NCI-H1417 treated with DMSO at 0.1 percent for 48 hours (cell line): ENCODE results near the gene EXOG.

Source experiments
- DNase-seq: peaks from one replicate; lab custom pipeline; 2025; lab: John Stamatoyannopoulos, UW

EXOG gene

DNA sequence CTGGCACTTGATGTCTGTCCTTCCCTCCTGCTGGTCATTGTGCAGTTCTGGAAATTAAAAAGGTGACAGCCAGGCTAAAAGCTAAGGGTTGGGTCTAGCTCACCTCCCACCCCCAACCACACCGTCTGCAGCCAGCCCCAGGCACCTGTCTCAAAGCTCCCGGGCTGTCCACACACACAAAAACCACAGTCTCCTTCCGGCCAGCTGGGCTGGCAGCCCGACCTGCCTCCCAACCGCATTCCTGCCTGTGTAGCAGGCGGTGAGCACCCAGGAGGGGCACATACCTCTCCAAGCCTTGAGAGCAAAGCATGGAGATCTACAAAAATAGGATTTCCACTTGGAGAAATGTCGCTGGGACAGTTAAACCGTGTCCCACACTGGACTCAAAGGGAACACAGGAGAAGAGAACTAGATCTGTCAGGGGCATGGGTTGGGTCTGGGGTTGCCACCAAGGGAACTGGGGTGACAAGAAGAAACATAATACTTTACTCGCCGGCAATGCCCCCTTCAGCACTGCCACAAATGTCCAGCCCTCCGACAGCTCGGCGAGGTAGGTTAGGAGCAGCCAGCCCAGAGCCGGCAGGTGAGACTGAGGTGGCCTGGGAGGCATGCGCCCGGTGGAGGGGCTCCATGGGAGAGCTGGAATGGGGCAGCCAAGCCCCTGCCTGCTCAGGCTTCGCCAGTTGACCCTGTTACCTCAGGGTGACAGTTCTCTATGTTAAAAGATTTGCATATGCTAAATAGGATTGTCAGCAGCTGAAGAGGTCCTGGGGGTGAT lies 52.2 kb downstream of the EXOG start:
- DNase-seq, result no peak

DNA sequence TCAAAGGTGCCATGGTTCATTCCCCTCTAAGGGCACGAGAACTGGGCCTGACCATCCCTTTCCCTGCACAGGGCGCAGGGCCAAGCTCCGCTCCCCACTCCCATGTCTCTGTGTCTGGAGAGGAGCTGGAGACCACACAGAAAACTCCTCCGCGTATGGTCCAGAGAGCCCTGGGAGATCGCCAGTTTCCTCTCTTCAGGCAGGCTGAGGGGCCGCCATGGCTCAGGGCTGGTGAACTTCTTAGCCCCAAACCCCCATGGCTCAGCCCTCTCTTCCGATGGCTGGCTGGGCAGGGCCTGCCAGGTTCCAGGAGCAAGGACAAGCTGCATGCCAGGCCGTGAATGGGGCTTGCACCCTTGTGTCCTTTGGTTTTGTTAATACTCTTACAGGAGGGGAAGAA lies 52.9 kb downstream of the EXOG start:
- DNase-seq, result no peak

DNA sequence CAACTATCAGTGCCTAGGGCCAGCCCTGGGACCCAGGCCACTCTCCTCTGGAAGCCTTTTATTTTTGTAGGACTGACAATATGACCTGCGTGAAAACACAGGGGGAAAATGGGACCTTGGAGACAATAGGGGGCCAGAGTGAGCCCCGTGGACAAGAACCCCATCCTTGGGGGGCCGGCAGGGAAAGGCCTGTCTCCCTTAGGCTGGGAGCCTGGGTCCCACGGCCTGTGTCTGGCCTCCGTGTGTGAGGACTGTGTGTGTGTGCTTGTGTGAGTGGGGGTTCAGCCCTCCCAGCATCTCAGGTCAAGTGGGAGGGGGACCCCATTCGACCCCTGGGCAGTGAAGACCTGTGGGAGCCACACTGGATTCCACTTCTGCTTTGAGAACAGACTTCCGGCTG lies 53.3 kb downstream of the EXOG start:
- no peak for DNase-seq

DNA sequence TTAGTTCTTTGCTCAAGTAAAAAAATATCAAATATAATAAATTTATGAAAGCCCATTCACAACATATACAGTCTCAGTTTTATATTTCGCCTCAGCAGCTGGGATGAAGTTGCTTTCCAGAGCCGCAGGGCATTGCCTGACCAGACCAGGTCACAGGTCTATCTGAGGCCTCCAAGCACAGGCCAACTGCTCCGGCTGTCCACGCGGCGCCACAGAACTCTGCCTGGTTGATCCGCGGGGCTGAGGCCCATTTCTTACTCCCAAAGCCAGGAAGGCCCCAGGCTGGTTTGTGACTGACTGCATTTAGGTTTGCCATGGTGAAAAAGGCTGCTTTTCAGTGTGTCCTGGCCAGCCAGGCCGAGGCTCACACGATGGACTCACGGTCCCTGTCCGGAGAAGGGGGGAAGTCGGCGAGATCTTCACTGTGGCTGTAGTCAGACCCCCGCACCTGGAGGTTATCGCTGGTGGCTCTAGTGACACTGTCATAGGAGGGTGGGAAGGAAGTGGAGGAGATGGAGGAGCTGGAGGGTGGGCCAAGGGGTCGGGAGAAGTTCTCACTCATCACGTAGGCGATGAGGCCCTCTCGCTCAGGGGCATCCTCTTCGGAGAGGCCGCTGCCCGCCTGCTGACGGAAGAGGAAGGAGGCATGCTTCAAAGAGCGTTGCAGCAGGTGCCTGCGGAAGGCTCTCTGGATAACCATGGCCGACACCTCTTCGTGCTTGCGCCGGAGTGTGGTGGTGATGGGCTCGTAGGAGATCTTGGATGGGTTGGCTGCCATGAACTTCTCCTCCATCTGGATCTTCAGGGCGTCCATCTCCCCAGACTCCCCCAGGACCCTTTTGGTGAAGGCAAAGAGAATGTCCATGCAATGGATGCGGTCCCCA lies 54.1 kb downstream of the EXOG start:
- no peak for DNase-seq

DNA sequence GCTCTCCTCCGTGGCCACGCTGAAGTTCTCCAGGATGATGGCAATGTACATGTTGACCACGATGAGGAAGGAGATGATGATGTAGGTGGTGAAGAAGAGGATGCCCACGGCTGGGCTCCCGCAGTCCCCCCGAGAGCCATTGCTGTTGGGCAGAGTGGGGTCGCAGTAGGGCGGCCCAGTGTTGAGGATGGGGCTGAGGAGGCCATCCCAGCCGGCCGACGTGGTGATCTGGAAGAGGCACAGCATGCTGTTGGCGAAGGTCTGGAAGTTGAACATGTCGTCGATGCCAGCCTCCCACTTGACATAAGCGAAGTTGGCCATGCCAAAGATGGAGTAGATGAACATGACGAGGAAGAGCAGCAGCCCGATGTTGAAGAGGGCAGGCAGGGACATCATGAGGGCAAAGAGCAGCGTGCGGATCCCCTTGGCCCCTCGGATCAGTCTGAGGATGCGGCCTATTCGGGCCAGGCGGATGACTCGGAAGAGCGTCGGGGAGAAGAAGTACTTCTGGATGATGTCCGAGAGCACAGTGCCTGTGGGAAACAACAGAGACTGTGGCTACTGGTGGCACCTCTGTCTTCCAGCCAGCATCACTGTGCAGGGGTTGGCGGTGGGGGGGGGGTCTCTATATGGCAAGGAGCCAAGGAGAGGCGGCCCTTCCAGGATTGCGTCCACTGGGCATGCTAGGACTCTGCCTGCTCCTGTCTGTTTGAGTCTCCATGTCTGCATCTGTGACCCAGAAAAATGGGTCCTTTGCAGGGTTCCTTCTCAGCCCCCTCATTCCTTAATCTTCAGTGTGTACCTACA lies 55.1 kb downstream of the EXOG start:
- DNase-seq, result no peak

DNA sequence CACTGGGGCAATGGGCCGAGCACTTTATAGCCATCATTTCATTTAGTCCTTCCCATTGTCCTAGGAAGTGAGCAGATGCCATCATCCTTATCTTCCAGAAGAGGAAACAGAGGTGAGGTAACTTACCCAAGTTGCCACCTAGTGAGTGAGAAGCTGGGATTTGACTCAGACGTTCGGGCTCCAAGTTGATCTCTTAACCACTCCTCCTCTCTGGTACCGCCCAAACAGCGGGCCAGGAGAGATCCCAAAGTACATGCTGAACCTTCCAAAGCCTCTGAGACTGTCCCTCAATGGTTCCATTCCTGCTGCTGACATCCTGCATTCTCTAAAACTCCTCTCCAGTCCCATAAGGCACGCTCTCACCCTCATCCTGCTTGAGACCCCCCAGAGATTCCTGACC lies 56.2 kb downstream of the EXOG start:
- DNase-seq, result no peak

DNA sequence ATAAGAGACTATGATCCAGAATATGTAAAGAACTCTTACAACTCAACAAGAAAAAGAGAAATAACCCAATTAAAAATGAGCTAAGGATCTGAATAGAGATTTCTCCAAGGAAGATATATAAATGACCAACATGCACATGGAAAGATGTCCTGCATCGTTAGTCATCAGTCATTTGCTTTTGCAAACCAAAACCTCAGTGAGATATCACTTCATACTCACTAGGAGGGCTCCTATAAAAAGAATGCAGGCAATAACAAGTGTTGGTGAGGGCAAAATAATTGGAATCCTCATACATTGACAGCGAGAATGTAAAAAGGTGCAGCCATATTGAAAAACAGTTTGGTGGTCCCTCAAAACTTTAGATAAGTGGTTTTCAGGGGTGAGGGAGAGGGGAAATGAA lies 56.9 kb downstream of the EXOG start:
- no peak for DNase-seq

DNA sequence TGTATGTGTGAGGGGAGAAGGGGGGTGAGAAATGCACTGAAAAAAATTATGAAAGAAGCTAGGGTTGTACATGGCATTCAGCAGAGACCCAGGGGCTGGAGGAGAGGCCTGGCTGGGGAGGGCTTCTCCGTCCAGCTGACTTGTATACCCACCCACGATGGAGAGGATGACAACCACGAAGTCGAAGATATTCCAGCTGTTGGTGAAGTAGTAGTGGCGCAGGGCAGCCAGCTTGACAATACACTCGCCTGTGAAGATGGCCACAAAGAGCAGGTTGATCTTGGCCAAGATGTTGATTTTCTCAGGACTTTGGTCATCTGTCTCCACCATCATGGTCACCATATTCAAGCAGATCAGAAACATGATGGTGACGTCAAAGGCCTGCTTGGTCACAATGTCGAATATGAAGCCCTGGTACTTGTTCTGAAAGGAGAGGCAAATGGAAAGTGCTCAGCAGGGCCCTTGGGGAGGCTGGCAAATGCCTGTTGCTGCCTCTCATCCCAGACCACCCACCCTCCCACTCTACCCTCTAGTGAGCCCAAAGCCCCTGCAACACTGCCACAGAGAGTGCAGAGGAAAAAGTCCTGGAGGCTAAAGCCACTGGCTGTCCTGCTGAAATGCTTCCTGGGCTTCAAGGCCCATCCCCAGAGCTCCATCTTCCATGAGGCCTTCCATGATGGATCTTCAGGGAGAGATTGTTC lies 58.1 kb downstream of the EXOG start:
- DNase-seq, result no peak

DNA sequence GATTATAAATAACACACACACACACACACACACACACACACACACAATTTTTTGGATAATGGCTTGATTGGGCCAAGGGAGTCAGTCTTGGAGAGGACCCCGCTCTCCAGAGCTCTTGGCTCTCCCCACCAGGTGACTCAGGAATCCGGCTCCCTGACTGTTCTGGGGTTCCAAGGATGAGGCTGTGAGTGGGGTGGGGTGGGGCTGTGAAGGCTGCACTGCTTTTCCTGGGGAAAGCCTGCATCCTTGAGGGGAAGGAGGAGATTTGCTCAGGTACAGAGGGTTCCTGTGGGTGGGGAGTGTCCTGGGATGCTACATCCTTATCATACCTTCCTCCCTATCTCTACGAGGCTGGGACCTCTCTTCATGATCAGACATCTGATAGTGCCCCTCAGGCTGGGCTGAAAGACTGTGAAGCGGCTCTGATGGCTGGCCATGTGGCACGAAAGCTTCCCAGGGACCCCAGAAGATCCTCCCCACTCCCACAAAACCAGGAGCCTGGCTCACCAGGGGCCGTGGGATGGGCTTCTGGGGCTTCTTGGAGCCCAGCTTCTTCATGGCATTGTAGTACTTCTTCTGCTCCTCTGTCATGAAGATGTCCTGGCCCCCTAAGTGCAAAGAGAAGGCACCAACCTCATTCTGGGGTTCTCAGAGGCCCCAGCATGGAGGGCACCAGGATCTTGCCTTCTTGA lies 59.2 kb downstream of the EXOG start:
- DNase-seq, result no peak

DNA sequence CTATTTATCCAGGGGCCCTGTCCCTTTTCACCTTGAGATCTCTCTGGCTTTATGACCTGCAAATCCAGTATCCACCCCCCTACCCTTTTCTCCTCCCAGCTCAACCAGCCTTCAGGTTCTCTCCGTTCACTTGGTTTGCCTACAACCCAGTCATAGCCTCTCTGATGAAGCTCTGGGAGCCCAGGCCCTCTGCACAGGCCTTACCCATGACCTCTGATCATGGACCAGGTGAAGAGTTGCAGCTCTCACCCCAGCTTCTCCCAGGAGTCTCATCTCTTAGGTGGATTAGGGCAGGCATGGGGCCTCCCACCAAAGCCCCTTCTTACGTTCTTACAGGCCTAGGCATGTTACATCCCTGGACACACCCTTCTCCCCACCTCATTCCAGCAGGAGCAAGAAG lies 59.8 kb downstream of the EXOG start:
- no peak for DNase-seq

DNA sequence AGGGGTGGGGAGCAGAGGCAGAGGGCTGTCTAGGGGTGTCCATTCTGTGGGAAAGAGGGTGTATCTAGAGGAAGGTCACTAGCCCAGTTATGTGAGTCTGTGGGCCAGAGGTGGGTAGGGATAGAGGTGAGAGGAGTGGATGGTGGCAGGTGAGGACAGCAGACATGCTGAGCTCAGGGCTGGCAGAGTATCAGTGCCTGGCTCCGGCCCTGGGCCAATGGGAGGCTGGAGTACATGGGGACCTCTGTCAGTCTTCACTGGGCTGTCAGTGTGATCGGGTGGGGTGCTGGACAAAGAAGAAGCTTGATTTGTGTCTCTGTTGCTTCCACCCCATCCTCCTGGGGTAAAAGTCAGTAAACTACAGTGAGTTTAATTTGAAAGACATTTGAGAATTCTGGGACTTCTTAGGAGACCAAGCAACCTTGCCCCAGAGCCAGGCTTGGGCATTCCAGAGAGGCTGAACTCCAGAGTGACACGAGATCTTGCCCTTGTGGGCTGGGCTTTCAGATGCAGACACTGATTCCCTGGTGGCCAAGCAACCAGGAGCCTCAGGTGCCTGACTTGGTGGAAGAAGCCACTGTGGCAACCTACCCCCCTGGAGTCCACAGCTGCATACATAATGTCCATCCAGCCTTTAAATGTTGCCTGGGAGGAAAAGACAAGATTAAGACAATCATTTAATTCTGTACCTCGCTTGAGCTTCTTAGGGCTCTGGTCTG lies 60.7 kb downstream of the EXOG start:
- DNase-seq, result no peak

DNA sequence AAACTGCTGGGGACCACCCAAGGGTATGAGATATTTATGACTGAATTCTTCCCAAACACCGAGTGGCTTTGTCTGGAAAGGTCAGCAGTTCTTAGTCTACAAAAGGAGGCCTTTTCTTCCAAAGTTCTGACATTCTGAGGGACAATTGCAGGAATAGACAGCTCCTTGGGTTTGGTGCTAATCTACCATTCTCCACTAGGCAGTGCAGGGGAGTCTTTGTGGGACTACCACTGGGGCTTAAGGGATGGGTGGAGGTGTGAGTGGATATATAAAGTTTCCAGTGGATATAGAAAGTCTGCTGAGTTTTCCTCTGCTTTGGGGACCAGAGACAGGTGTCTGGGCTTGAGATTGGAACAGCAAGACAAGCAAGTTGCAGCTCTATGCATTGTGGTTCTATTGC lies 62.7 kb downstream of the EXOG start:
- no peak for DNase-seq

DNA sequence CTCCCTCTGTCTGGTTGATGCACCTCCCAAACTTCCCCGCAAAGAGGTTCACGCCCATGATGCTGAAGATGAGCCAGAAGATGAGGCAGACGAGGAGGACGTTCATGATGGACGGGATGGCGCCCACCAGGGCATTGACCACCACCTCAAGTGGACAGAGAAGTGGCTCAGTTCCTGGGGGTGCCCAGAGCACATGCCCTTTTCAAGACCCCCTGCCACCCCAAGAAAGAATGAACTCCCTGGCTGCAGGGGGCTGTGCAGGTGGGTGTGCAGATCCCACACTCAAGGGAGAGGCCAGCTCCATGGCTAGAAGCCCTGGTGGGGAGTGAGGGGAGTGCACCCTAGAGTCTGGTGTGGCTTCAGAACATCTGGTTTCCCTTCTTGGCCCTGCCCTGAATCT lies 64.1 kb downstream of the EXOG start:
- DNase-seq, result no peak

DNA sequence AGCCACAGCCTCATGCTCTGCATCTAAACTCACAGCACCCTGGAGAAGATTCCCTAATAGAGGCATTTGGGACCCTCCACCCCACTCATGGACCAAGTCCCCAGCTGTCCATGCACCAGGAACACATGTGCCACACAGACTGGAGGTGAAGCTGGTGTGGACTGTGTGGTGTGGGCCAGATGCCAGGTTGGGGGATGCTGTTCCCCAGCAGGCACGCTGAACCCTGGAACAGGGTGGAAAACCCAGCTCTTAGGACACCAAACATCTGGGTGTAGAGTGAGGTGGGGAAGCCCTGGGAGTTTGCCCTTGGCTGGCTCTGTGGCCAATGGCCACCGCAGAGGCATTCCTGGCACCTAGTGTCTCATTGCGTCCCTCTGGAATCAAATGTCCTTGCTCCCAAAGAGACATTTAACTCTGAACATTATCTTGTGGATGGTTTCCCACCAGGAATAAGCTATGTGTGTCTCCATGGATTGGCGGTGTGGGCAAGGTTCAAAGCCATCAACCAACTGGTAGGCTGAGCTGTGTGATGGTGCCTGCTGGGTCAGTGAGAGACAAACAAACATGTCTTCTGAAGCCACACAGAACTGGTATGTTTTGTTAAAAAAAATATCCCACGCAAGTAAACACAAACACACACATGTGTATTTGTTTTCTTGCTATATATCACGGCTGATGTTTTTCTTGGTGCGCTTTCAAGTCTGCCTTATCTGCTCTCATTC lies 65.0 kb downstream of the EXOG start:
- no peak for DNase-seq

DNA sequence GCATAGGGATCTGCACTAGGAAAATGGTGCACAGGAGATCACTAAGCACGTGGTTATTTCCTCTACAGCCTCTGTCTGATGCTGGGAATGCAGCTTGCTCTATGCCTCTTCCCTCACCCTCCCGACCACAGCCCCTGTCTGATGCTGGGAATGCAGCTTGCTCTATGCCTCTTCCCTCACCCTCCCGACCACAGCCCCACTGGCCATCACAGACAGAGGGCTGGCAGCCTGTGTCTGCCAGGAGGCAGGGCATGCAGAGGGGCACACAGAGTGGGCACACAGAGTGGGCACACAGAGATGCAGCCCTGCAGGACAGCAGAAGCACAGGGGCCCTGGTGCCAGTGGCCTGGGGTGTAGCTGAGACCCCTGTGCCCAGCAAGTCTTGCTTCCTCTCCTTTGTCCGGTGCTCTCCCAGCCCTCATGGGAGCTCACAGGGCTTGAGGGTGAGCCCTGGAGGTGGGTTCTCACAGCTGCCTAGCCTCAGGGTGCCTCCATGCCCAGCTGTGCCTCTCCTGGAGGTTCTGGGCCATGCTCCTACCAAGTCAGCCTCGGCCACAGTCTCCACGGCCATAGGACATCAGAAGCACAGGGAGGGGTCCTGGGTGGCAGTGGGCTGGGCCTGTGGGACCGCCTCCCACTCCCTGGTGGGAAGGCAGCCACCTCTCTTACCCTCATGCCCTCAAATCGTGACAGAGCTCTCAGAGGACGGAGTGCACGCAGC lies 65.8 kb downstream of the EXOG start:
- no peak for DNase-seq

DNA sequence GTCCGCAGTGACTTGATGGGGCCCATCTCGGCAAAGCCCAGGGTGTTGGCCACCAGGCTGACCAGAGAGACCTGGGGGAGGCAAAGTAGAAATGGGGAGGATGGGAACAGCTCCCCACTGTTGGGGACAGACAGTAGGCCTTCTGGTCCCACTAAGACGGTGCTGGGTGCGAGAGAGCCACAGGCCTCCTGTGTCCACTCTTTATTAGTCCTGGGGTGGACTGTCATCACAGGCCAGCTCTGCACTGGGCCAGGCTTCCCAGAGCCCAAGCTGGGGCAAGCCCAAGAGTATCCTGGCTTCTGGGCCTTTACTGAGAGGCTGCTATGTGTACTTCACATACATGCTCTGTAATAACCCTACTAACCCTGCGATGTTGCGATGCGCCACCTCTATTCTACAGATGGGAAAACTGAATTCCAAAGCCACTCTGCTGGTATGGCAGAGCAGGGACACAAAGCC lies 66.4 kb downstream of the EXOG start:
- DNase-seq, result no peak

DNA sequence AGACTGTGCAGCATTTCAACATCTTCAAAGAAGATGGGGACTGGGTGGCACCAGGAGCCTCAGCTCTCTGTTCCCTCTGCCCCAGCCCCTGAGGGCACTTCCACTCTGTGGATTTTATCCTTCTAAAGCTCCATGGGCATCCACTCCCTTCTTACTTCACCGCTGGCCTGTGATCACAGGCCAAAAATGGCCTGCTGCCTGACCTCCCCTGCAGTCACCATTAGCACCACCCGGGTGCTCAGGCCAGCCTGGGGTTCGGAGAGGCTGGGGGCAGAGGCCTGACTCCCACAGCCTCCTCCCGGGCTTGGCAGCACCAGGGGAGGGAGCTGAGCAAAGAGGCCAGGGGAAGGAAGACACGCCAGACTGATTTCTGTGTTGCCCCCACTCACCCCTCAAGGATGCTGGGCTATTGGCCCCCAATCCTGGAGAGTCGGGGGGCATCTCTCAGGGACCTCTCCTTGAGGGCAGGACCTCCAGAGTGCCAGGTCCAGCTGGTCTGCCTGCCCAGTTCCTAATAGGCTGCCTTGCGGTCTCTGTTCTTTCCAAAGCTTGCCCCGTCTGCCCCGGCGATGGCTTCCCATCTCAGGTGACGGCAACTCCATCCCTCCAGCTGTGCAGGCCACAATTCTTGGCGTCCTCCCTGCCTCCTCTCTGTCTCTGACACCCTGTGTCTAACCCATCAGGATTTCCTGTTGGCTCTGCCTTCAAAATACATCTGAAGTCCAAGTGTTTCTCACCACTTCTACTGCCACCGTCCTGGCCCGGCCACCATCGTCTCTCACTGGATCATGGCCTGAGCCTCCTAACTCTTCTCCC lies 67.1 kb downstream of the EXOG start:
- no peak for DNase-seq

DNA sequence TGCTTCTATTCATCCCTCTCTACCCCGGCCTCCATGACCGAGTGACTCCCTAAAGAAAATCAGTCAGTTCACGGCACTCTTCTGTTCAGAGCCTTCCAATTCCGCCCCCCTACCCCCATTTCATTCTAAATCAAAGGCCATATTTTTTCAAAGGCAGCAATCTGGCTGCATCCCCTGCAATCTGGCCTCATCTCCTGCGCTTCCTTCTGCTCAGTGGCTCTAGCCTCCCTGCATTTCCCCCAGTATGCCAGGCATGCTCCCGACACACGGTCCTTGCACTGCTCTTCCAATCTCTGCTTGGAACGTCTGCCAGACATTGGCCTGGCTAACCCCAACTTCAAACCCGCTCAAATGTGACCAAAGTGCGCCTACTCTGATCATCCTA lies 67.7 kb downstream of the EXOG start:
- DNase-seq, result no peak
